HK-2 (cell line): ENCODE data around the gene ST7.
"Not testable (repeated sequence)": the region's sequence is repeated elsewhere in the genome, so short reads cannot be mapped to it uniquely, and the experiment has no call there.

ENCODE experiments used
- DNase-seq: peaks from one replicate; pipeline ENCODE4 v3.0.0-alpha.2; 2018; ENCODE audit not compliant: unreplicated experiment

The ST7 gene

DNA sequence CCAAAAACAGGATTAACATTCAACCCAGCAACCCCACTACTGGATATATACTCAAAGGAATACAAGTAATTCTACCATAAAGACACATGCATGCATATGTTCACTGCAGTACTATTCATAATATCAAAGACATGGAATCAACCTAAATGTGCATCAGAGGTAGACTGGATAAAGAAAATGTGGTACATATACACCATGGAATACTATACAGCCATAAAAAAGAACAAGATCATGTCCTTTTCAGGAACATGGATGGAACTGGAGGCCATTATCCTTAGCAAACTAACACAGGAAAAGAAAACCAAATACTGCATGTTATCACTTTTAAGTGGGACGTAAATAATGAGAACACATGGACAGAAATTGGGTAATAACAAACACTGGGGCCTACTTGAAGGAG is 77.5 kb downstream of the ST7 start:
- not testable (repeated sequence) for DNase-seq

DNA sequence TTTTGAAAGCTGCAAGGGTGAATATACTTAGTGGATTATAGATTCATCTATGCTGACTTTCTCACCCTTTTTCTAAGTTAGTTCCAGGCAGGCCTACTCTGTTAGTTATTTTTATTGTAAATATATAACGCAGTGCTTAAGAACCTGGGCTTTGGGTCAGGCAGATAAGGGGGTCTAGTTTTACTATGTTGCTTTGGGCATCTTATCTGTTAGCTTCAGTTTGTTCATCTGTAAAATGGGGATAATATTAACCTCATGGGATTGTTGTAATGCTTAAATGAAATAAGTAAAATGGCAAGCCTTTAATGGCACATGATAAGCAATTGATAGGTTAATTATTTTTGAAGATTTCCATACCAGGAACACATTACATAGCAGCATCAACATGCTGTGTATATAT is 79.5 kb downstream of the ST7 start:
- DNase-seq = no peak

DNA sequence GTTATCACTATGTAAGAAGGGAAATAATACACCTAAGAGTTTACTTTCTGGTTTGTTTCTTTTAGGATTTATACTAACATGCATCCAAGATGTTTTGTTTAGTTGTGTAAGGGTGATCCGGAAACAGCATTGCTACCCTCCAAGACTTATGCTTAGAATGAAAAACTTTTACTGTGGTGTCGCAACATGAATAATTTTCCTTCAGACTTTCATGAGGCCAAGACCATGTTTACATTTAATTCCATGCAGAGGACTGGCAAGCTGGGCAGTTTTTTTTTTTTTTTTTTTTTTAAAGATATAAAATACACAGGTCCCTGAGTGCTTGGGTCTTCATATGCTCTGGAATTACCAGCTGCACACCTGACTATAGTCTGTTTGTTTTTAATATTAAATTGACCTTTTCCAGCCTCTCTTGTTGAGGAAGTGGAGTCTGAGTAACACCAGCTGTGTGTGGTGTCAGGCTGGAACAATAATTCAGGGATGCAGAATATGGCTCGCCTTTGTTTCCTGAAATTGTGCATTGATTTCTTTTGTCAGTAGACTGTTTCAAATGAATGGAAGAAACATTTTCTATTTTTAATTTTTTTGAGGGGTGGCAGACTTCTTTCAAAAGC is 81.7 kb downstream of the ST7 start:
- no peak for DNase-seq

DNA sequence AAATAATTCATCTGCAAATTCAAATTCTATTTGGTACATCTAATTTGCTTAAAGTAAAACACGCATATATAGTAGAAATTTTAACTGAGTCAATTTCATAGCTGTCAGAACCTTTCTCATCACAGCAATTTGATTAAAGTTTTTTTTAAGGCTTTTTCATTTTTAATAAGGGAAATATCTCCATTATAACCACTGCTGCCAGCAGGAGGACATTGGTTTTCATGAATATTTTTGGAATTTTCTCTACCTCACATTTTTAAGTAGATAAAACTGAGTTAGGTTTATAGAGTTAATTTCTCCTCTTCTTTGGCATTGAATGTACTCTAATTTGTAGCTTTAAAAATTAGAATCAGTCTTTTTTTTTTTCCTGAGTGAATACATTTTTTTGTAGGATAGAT is 82.2 kb downstream of the ST7 start:
- no peak for DNase-seq

DNA sequence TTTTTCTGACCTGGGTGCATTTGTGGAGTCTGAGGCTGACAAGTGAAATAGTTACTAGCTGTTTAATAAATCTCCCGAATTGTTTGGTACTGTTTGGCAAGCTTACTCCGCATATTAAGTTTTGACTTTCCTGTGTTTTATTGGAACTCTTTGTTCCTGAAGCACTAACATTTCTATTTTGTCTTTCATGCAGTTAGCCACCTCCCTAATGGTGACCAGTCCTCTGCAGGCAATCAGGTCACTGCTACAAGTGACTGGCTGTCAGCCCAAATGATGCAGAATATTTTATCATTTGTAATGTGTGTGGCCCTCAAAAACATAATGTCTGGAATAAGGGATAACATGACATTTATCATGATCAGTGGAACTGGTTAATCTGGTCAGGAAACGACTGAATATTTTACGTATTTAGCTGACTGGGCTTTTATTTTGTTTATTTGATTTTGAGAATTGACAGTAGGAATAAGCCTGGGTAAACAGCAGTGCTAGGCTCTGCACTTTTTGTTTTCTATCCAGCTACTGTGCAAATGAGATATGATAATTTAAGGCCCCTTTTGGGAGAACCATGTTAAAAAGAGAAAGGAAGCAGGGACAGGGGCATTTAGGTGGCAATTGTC is 82.9 kb downstream of the ST7 start:
- no peak for DNase-seq

DNA sequence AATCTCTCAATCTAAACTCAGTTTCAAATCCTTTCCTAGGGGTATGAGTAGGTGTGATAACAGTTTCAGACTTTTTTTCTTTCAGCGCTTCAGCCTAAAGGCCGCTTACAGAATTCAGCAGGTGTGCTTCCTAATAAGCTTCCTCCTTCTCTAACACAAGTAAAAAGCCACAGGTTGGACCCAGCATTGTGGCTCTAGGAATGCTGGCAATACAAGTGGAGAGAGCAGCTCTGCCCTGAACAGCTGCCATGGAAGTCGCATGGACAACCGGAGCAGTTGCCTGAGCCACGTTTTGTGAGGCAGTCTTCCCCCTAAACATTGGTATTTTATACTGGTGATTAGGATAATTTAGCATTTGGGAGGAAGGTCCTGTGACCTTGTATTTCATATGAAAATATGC is 83.5 kb downstream of the ST7 start:
- DNase-seq = no peak

DNA sequence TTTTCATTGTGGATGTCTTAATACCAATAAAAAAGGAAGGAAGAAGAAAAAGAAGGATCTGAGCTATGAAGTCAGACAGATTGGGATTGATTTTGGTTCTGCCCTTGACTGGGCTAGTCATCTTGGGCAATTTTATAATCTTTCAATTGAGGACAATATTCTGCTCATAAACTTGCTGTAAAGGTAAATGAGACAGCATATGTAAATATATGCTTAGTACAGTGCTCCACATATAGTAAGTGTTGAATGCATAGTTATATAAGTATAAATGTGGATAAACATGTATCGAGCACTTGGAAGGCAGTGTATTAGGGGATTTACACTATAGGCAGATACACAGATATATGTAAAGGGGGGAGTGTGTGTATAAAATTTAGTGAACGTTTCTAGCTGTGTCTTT is 85.1 kb downstream of the ST7 start:
- no peak for DNase-seq

DNA sequence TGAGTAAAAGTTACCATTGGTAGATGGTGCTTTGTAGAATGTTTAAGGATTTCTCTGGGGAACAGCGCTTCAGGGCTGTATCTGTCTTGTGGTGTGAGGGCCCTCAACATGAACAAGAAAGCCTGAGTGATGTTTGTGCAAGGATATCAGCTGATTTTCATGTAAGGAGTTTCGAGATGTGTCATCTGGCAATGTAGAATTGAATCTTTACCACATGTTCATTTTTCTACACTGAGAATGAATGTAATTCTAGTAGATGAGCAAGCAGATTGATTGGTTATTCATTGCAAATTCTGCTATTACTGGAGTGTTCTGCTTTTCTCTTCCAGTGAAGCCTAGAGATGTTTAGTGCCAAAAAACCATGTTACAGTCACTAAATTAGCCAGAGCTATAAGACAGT is 87.7 kb downstream of the ST7 start:
- no peak for DNase-seq

DNA sequence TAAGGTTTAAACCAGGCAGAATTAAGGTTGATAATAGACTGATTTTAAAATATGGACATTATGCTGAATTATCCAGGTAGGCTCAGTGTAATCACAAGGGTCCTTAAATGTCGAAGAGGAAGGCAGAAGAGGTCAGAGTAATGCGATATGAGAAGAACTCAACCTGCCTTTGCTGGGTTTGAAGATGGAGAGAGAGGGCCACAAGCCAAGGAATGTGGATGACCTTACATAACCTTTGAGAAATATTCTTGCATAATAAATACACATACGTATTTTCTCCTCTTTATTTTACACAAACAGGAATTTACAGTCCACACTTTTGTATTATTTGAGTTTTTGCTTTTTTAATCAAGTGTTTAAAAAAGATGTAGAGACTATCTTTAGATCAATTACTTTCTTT is 88.5 kb downstream of the ST7 start:
- DNase-seq = no peak

DNA sequence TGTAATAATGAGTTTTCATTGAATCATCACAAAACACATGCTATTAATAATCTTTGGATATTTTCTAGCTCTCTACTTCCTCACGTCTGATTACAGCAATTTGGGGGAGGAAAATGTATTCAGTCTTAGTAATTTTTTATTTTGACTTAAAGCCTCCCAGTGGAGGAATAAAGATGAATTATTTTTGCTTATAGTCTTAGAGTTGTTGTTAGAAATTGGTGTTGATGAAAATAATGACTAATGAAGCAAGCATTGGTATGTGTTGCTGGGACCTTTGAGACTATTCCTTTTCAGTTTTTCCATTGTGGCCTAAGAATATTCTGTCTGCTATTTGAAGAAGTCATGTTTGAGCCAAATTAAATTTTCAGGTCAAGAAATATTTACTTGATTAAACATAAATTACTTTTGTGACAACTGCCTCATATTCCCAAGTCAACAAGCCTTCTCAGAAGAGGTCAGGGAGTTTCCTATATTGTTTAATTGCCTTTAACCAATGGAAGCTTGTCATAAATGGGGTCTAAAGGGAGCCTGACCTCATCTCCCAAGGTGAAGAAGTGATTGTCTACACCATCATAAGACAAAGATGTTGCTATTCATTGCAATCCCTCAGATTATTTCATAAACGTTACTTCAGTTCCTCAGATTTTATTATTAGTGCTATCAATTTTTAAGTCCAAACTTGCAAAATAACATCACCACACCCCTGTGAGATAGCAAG is 90.0 kb downstream of the ST7 start:
- DNase-seq = no peak

DNA sequence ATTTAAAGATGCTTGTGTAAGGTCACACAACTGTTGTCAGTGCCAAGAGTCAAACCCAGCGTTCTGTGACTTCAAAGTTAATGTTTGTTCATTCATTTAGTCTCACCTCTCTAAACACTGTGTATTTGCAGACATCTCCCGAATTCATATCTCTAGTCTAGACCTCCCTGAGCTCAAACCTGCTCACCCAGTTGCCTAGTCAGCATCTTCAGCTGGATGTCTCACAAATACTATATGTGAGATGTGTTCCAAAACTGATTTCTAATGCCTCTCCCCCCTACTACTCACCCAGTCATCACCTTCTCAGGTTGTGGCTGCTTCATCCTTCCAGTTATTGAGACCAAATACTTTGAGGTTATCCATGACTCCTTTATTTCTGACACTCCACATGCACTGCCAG is 91.4 kb downstream of the ST7 start:
- DNase-seq = no peak

DNA sequence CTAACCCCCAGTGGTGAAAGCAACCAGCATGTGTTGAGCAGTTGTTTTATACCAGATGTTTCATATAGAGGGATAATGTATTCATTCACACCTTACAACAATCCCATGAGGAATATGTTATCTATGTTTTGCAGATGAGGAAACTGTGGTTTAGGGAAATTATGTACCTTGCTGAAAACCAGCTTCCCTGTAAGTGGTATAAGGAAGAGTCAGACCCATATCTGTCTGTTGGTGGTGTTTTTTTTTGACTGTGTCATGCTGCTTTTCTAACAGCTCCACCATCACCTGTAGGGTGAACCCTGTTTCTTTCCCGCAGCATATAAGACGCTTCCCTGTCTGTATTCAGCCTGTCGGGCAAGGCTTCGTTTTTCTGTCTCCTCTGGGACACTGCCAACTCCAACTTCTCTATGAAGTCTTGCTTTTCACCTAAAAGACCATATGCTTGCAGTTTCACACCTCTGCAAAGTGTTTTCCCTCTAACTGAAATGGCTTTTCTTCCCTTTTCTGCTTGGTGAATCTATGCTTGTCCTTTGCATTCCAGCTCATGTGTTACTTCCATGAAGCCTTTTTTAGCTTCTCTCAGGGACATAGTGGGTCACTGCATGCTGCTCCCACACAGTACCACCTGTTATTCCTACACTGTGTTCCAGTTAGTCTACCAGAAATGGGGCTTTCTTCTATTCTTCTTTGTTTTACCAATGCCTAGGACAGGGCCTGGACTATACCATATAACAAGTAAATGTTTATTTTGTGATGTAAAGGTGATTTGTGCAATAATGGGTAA is 92.8 kb downstream of the ST7 start:
- DNase-seq = no peak

DNA sequence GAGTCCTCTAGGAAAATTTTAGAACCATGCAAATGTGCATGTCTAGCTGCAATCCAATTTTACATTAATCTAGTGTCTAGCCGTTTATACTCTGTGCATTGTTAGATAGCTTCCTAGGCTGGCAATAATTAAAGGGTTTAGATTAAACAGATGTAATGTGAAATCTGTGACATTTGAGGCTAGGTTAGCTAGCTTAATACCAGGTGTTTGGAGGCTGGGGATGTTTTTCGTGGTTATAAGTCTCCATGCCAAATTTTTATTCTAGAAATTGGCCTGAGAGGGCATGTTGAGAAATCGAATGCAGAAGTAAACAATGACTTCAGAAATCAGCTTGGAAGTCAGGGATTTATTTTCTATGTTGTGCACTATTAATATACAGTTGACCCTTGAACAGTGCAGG is 94.2 kb downstream of the ST7 start:
- DNase-seq = no peak

DNA sequence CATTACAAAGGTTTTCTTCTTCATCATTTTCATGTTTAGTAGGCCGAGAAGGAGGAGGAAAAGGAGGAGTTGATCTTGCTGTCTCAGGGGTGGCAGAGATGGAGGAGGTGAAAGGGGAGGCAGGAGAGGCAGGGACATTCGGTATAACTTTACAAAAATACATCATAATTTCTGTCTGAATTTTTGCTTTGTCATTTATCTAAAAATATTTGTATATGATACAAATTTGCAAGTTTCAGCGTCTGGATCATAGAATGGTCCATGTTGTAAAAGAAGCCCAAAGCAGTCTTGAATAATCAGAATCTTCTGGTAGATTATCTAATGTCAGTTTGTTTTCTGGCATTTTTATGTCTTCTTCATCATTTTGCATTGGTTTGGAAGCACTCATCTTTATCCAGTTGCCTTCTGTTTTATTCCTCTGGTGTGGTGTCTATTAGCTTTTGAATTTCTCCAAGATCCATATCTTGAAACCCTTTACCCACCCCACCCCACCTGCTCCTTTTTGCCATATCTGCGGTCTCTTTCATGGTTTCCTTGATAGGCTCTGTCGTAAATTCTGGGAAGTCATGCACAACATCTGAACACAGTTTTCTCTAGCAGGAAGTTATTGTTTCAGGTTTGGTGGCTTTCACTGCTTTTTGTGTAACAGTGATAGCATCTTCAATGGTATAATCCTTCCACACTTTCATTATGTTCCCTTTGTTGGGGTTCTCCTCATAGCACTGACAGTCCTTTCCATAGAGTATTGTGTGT is 95.0 kb downstream of the ST7 start:
- no peak for DNase-seq

DNA sequence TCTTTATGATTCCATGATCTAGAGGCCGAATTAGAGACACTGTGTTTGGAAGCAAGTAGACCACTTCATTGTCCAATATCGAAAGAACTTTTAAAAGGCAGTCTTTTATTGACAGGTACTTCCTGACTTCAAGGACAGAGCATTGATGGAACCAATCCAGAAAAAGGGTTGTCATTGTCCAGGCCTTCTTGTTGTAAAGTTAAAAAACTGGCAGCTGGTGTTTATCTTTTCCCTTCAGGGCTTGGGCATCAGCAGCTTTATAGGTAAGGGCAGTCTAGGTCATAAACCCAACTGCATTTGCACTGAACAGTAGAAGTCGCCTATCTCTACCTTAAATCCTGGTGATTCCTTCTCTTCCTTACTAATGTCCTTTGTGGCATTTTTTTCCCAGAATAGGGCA is 95.6 kb downstream of the ST7 start:
- DNase-seq = no peak

DNA sequence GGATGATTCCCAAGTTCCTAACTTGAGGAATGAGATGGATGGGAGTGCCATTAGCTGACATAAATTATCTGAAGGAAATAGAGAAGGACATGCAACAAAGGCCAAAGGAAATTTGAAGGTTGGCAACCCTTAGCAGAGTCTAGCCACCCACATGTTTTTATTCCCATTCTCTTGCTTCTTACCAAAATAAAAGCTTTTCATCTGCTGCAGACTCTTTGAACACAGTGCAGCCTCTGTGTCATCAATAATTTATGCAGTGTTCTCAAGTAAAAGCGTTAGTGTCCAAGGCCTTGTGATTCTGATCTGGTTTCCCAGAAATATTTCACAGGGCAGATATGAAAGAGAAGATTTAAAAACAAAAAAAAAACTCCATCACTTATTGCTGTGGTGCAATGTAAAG is 98.5 kb downstream of the ST7 start:
- no peak for DNase-seq

DNA sequence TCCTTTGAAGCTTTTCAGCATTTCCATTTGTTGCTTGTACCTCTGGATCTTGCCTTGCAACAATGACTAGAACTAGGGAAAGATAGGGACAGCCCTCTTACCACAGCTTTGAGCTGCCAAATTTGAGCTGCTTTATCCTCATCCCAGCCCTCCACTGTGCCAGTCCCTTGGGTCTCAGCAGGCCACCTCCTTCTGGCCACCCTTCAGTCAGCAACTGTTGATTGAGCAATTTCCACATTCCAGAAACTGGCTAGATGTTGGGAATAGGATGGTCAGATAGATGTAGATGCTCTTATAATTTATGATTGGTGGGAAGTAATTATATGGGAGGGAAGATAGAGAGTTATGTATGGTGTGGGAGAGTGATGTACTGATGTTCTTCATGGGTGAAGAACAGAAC is 100.1 kb downstream of the ST7 start:
- DNase-seq = no peak

DNA sequence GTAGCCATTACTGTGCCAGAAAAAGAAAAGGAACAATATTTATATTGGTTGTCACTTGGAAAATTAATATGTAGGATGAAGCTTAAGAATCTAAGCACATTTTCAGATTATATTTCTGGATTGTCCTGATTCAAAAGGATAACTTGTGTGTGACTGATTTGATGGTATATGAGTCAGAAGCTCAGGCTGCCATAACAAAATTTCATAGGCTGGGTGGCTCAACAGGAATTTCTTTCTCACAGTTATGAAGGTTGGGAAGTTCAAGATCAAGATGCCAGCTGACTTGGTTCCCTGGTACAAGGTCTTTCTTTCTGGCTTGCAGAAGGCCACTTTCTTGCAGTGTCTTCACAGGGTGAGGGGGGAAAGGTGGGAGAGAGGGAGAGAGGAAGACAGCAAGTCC is 108.5 kb downstream of the ST7 start:
- DNase-seq = no peak

DNA sequence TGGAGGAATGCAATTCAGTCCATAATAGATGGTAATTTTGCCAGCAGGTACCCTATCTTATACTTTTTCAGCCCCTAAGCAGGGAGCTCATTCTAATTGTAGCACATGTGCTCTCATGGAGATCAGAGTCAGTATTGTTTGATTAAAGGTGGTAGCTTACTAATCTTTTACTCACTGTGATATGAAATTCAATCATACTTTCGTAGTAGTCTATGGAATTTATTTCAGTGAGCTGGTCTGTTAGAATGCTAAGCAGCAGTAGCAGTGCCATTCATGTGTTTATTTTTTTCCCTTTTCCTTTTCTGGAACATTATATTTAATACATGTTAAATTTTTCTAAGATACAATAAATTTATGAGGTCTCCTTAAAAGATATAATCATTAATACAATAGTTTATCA is 109.0 kb downstream of the ST7 start:
- DNase-seq = no peak

DNA sequence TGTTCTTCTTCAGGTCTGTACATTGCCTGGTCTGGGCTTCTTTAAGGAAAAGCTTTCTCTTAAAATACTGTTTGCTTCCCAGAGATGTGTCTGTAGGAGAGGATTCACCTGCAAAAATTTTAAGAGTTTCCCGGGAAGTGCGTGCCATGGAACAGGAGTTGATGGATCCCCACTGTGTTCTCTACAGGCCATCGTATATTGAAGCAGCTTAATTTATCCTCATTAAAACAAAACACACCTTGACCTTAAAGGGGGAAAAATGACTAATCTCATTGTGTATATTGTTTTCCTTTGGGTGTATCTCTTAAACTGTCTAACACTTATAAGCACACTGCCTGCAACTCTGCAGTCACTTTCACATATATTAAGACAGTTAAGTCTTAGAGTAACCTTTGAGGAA is 111.4 kb downstream of the ST7 start:
- no peak for DNase-seq

DNA sequence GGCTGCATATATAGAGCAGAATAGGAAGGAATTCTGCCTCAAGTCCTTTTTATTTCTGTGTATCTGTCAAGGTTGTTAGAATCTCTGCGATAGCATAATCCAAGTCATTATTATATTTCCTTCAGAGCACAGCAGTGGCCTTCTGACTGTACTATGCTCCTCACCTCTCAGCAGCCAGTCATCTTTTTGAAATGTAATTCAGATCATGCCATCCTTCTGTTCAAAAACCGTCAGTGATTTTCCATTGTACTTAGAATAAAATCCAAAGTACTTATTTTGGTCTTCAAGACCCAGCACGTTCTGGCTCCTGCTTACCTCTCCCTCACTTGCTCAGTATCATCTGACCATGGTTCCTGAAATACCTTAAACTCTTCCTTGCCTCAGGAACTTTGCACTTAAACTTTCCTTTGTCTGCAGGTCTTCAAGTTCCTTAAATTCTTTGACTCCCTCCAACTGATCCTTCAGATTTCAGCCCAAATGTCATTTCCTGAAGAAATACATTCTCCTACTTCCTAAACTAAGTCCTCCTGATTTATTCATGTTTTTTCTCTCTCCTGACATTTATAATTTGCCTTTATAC is 112.4 kb downstream of the ST7 start:
- no peak for DNase-seq

DNA sequence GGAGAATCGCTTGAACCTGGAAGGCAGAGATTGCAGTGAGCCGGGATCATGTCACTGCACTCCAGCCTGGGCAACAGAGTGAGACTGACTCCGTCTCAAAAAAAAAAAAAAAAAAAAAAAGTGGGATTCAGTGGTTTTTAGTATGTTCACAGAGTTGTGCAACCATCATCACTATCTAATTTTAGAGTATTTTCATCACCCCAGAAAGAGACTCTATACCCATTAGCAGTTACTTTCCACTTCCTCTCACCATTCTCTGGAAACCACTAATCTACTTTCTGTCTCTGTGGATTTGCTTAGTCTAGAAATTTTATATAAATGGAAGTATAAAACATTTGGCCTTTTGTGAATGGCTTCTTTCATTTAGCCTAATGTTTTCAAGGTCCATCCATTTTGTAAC is 113.4 kb downstream of the ST7 start:
- DNase-seq = no peak
